ENCODE measurements around the gene SHROOM3. TPM values are rescaled to one million over a fixed set of nuclear protein-coding genes. Genes with fewer than 3 reads are reported as not detected.

The SHROOM3 gene
- total and polyA plus RNA-seq, 2 experiments from 2014 or later = 11.3 to 73.5 TPM

DNA sequence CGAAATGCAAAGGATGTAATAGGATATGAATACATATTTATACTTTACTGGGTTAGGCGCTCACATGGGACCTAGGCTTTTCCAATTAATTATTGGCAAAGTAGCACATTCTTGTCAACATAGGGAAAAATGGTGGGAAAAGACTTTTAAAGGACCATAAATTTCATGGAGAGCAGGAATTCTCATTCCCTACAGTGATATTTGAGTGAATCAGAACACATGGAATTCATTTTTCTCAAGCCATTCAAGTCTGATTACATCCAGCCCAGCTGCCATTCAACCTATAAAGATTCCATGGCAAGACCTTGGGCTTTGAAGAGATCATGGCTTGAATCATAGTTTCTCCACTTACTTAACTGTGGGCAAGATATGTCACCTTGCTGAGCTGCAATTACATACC is 312.5 kb downstream of the SHROOM3 start:
- H3K27me3 ChIP-seq (ENCODE audit: insufficient read depth) = no peaks in the 10 kb centered on the region
- DNase-seq (ENCODE audit: low spot score) = no peak
- H3K4me1 Mint-ChIP-seq = peaks cover 17% of the 10 kb centered on the region
- no peak overlapping the region for H2AFZ ChIP-seq
- H3K79me2 ChIP-seq (replicated peaks; ENCODE audit: insufficient read depth) = peaks cover 11% of the 10 kb centered on the region; the same call in 1 of the 2 replicates
- H3K9me2 ChIP-seq (ENCODE audit: insufficient read depth) = no peaks in the 10 kb centered on the region
- no peak overlapping the region for H3K27ac Mint-ChIP-seq
- no peaks in the 10 kb centered on the region for H3F3A ChIP-seq (replicated peaks; ENCODE audit: low read depth)
- H3K27me3 Mint-ChIP-seq (ENCODE audit: insufficient read depth, low read depth, poor library complexity) = peaks cover 2% of the 10 kb centered on the region
- H3K36me3 ChIP-seq (ENCODE audit: insufficient read depth) = peaks cover 18% of the 10 kb centered on the region
- no peak overlapping the region for H3K27ac ChIP-seq (ENCODE audit: low read depth)
- H3K4me2 ChIP-seq = no peak overlapping the region
- H3K4me3 ChIP-seq = no peak overlapping the region
- H3K4me1 ChIP-seq (ENCODE audit: insufficient read depth) = no peaks in the 10 kb centered on the region
- peaks cover 5% of the 10 kb centered on the region; the same call in 1 of the 3 replicates for H3K9me3 Mint-ChIP-seq
- H4K20me1 ChIP-seq (replicated peaks; ENCODE audit: insufficient read depth) = peaks cover 5% of the 10 kb centered on the region; the same call in 1 of the 2 replicates
- H3K4me3 Mint-ChIP-seq = no peak overlapping the region
- no peak for ATAC-seq
- TF ChIP-seq EZH2phosphoT487 (IDR thresholded peaks at IDR 0.05; ENCODE audit: unreplicated experiment) = no peak
- no peak for TF ChIP-seq ZNF331 (CRISPR knock-in tag; IDR thresholded peaks at IDR 0.05; ENCODE audit: low read depth)
- TF ChIP-seq, protein P1, sequence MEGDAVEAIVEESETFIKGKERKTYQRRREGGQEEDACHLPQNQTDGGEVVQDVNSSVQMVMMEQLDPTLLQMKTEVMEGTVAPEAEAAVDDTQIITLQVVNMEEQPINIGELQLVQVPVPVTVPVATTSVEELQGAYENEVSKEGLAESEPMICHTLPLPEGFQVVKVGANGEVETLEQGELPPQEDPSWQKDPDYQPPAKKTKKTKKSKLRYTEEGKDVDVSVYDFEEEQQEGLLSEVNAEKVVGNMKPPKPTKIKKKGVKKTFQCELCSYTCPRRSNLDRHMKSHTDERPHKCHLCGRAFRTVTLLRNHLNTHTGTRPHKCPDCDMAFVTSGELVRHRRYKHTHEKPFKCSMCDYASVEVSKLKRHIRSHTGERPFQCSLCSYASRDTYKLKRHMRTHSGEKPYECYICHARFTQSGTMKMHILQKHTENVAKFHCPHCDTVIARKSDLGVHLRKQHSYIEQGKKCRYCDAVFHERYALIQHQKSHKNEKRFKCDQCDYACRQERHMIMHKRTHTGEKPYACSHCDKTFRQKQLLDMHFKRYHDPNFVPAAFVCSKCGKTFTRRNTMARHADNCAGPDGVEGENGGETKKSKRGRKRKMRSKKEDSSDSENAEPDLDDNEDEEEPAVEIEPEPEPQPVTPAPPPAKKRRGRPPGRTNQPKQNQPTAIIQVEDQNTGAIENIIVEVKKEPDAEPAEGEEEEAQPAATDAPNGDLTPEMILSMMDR (conservative IDR thresholded peaks at IDR 0.05; ENCODE audit: low read depth in 2 of 2) = no peak
- TF ChIP-seq, protein P2, sequence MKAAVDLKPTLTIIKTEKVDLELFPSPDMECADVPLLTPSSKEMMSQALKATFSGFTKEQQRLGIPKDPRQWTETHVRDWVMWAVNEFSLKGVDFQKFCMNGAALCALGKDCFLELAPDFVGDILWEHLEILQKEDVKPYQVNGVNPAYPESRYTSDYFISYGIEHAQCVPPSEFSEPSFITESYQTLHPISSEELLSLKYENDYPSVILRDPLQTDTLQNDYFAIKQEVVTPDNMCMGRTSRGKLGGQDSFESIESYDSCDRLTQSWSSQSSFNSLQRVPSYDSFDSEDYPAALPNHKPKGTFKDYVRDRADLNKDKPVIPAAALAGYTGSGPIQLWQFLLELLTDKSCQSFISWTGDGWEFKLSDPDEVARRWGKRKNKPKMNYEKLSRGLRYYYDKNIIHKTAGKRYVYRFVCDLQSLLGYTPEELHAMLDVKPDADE (IDR thresholded peaks at IDR 0.05) = no peak
- no peak for TF ChIP-seq POLR2AphosphoS5 (IDR thresholded peaks at IDR 0.05; ENCODE audit: low read depth)
- TF ChIP-seq JUNB (IDR thresholded peaks at IDR 0.05; ENCODE audit: unreplicated experiment) = no peak
- TF ChIP-seq, protein P3, sequence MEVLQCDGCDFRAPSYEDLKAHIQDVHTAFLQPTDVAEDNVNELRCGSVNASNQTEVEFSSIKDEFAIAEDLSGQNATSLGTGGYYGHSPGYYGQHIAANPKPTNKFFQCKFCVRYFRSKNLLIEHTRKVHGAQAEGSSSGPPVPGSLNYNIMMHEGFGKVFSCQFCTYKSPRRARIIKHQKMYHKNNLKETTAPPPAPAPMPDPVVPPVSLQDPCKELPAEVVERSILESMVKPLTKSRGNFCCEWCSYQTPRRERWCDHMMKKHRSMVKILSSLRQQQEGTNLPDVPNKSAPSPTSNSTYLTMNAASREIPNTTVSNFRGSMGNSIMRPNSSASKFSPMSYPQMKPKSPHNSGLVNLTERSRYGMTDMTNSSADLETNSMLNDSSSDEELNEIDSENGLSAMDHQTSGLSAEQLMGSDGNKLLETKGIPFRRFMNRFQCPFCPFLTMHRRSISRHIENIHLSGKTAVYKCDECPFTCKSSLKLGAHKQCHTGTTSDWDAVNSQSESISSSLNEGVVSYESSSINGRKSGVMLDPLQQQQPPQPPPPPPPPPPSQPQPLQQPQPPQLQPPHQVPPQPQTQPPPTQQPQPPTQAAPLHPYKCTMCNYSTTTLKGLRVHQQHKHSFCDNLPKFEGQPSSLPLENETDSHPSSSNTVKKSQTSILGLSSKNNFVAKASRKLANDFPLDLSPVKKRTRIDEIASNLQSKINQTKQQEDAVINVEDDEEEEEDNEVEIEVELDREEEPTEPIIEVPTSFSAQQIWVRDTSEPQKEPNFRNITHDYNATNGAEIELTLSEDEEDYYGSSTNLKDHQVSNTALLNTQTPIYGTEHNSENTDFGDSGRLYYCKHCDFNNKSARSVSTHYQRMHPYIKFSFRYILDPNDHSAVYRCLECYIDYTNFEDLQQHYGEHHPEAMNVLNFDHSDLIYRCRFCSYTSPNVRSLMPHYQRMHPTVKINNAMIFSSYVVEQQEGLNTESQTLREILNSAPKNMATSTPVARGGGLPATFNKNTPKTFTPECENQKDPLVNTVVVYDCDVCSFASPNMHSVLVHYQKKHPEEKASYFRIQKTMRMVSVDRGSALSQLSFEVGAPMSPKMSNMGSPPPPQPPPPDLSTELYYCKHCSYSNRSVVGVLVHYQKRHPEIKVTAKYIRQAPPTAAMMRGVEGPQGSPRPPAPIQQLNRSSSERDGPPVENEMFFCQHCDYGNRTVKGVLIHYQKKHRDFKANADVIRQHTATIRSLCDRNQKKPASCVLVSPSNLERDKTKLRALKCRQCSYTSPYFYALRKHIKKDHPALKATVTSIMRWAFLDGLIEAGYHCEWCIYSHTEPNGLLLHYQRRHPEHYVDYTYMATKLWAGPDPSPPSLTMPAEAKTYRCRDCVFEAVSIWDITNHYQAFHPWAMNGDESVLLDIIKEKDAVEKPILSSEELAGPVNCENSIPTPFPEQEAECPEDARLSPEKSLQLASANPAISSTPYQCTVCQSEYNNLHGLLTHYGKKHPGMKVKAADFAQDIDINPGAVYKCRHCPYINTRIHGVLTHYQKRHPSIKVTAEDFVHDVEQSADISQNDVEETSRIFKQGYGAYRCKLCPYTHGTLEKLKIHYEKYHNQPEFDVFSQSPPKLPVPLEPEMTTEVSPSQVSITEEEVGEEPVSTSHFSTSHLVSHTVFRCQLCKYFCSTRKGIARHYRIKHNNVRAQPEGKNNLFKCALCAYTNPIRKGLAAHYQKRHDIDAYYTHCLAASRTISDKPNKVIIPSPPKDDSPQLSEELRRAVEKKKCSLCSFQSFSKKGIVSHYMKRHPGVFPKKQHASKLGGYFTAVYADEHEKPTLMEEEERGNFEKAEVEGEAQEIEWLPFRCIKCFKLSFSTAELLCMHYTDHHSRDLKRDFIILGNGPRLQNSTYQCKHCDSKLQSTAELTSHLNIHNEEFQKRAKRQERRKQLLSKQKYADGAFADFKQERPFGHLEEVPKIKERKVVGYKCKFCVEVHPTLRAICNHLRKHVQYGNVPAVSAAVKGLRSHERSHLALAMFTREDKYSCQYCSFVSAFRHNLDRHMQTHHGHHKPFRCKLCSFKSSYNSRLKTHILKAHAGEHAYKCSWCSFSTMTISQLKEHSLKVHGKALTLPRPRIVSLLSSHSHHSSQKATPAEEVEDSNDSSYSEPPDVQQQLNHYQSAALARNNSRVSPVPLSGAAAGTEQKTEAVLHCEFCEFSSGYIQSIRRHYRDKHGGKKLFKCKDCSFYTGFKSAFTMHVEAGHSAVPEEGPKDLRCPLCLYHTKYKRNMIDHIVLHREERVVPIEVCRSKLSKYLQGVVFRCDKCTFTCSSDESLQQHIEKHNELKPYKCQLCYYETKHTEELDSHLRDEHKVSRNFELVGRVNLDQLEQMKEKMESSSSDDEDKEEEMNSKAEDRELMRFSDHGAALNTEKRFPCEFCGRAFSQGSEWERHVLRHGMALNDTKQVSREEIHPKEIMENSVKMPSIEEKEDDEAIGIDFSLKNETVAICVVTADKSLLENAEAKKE (CRISPR knock-in tag; IDR thresholded peaks at IDR 0.05) = no peak
- TF ChIP-seq ZNF114 (CRISPR knock-in tag; IDR thresholded peaks at IDR 0.05) = no peak
- TF ChIP-seq EZH2 (IDR thresholded peaks at IDR 0.05; ENCODE audit: low read depth, unreplicated experiment) = no peak
- no peak for TF ChIP-seq STAT1 (IDR thresholded peaks at IDR 0.05; ENCODE audit: unreplicated experiment)
- no peak for TF ChIP-seq NANOG (IDR thresholded peaks at IDR 0.05; ENCODE audit: borderline replicate concordance)
- TF ChIP-seq CREB1 (CRISPR knock-in tag; IDR thresholded peaks at IDR 0.05; ENCODE audit: low read depth) = no peak
- TF ChIP-seq, protein P4, sequence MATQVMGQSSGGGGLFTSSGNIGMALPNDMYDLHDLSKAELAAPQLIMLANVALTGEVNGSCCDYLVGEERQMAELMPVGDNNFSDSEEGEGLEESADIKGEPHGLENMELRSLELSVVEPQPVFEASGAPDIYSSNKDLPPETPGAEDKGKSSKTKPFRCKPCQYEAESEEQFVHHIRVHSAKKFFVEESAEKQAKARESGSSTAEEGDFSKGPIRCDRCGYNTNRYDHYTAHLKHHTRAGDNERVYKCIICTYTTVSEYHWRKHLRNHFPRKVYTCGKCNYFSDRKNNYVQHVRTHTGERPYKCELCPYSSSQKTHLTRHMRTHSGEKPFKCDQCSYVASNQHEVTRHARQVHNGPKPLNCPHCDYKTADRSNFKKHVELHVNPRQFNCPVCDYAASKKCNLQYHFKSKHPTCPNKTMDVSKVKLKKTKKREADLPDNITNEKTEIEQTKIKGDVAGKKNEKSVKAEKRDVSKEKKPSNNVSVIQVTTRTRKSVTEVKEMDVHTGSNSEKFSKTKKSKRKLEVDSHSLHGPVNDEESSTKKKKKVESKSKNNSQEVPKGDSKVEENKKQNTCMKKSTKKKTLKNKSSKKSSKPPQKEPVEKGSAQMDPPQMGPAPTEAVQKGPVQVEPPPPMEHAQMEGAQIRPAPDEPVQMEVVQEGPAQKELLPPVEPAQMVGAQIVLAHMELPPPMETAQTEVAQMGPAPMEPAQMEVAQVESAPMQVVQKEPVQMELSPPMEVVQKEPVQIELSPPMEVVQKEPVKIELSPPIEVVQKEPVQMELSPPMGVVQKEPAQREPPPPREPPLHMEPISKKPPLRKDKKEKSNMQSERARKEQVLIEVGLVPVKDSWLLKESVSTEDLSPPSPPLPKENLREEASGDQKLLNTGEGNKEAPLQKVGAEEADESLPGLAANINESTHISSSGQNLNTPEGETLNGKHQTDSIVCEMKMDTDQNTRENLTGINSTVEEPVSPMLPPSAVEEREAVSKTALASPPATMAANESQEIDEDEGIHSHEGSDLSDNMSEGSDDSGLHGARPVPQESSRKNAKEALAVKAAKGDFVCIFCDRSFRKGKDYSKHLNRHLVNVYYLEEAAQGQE (IDR thresholded peaks at IDR 0.05; ENCODE audit: unreplicated experiment) = no peak
- H3K36me3 Mint-ChIP-seq (ENCODE audit: low read depth) = peaks cover 36% of the 10 kb centered on the region

Measured in GM23338 (cell line).